Measurements from ENCODE around the gene KRT4. TPM values are rescaled to one million over a fixed set of nuclear protein-coding genes. Genes with fewer than 3 reads are reported as not detected.

Gene KRT4
- total RNA-seq, 1 experiment from 2014 or later = 20.7 TPM

DNA sequence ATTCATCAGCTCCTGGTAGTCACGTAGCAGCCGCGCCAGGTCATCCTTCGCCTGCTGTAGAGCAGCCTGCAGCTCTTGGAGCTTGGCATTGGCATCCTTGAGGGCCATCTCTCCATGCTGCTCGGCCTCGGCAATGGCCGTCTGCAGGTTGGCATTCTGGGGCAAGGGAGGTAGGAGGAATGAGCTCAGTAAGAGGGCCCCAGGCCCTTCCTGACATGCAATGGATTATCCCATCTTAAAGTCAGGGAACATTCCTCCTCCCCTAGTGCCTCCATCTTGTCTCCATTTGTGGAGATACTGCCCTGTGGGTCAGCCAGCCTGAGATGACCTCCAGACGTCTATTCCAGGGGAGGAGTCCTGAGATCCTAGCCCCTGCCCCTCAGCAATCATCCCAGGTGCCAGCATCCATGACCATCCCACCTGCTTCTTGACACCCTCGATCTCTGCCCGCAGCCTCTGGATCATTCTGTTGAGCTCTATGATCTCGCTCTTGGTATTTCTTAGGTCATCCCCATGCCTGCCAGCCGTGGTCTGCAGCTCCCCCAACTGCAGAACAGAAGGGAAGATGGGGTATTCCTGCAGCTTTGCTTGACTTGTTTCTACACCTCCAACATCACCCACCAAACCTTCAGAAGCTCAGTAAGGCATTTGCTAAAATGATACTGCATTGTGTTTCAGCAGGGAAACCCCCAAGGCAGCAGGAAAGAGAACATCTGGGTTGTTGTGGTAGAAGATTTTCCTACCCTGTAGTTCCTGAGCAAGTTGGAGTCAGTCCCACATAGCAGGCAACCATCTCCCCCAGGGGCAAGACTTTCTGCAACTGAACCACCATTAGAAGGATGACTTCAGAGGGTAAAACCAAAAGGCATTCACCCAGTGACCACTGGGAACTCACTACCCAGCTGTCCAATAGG is 22.4 kb downstream of the KRT4 start:
- ATAC-seq (no peak), DNase-seq (no peak)
- intact Hi-C loops (cut with micrococcal nuclease) = no loop called here
- Histone ChIP-seq H4K20me1 (ENCODE audit: low read length) (no peaks in the 10 kb centered on the region), H3K4me2 (ENCODE audit: low read length) (no peak overlapping the region), H3K27me3 (ENCODE audit: low read length) (no peaks in the 10 kb centered on the region), H3K9me2 (replicated peaks; ENCODE audit: low read length) (no peaks in the 10 kb centered on the region), H3K4me1 (ENCODE audit: insufficient read depth, low read length) (peaks cover 16% of the 10 kb centered on the region), H3F3A (ENCODE audit: low read length, unreplicated experiment) (no peaks in the 10 kb centered on the region), H3K9me3 (ENCODE audit: low read length) (no peaks in the 10 kb centered on the region), H3K27ac (ENCODE audit: low read length) (no peak overlapping the region), H3K36me3 (ENCODE audit: low read depth, low read length) (no peaks in the 10 kb centered on the region), H3K9ac (ENCODE audit: low read length) (no peak overlapping the region), H3K79me2 (ENCODE audit: low read length) (no peaks in the 10 kb centered on the region), H3K4me3 (ENCODE audit: low read length) (no peak overlapping the region), H2AFZ (ENCODE audit: low read length) (no peak overlapping the region)
- no TSS peak for BruUV-seq (replicated peaks)
- TF ChIP-seq CTCF (conservative IDR thresholded peaks at IDR 0.05; ENCODE audit: low read depth, low read length) (no peak), EZH2phosphoT487 (IDR thresholded peaks at IDR 0.05; ENCODE audit: borderline replicate concordance, low read length) (no peak), EZH2 (IDR thresholded peaks at IDR 0.05; ENCODE audit: low read length, unreplicated experiment) (no peak)
- ChIA-PET POLR2A (ENCODE audit: unreplicated experiment) (interaction anchor here (0.6 kb wide), 1 partner anchor 84 kb away, joined by 5 read pairs; no protein-coding TSS in a partner anchor), CTCF (no interaction called here)

DNA sequence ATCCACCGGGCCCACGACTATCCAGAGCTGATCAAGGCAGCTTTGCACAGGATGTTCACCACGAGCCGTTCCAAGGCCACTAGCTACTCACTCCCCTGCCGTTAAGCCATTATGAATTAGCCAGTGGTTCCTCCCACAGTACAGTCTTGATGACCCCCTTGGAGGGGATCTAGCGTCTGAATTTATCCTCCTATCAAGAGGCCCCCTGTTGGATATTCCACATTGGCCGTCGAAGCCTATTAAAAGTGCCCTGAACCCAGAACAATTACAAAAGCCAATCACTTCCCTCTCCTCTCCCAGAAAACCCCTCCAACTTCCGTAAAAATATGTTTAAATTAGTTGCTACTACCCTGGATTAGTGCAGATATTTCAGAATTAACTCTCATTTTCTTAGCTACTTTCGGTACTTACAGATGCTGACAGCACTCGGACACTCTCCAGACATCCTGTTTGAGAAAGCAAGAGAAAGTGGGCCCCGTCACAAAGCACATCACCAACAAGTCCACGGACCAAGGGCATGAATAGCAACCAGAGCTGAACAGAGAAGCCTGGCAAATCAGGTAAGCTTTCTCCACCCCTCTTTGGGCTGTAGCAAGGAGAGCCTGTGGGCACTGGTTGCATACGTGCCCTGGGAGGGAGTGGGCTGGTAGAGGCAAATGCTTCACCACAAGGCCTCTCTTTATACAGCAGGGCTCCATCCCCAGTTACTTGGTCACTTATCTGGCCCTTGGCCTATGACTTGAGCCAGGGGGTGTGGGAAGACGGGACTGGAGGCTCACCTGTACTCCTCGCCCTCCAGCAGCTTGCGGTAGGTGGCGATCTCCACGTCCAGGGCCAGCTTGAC is 23.3 kb downstream of the KRT4 start:
- Histone ChIP-seq H3K79me2 (ENCODE audit: low read length) (no peaks in the 10 kb centered on the region), H3K4me1 (ENCODE audit: insufficient read depth, low read length) (peaks cover 15% of the 10 kb centered on the region), H4K20me1 (ENCODE audit: low read length) (no peaks in the 10 kb centered on the region), H3K4me3 (ENCODE audit: low read length) (no peak overlapping the region), H3K36me3 (ENCODE audit: low read depth, low read length) (no peaks in the 10 kb centered on the region), H3K9me2 (replicated peaks; ENCODE audit: low read length) (no peaks in the 10 kb centered on the region), H3K9me3 (ENCODE audit: low read length) (no peaks in the 10 kb centered on the region), H3K9ac (ENCODE audit: low read length) (no peak overlapping the region), H3K4me2 (ENCODE audit: low read length) (no peak overlapping the region), H3K27ac (ENCODE audit: low read length) (no peak overlapping the region), H3K27me3 (ENCODE audit: low read length) (no peaks in the 10 kb centered on the region), H2AFZ (ENCODE audit: low read length) (no peak overlapping the region), H3F3A (ENCODE audit: low read length, unreplicated experiment) (no peaks in the 10 kb centered on the region)
- CTCF ChIA-PET = no interaction called here
- POLR2A ChIA-PET (ENCODE audit: unreplicated experiment) = no interaction called here
- no TSS peak for BruUV-seq (replicated peaks)
- no peak for TF ChIP-seq EZH2 (IDR thresholded peaks at IDR 0.05; ENCODE audit: low read length, unreplicated experiment)
- TF ChIP-seq CTCF (conservative IDR thresholded peaks at IDR 0.05; ENCODE audit: low read depth, low read length) = no peak
- no peak for TF ChIP-seq EZH2phosphoT487 (IDR thresholded peaks at IDR 0.05; ENCODE audit: borderline replicate concordance, low read length)
- intact Hi-C loops (cut with micrococcal nuclease) = no loop called here
- no peak for ATAC-seq
- no peak for DNase-seq
